NCI-H748 treated with DMSO at 0.1 percent for 48 hours (cell line): ENCODE measurements around the gene TMPRSS11D.

Experiments
- DNase-seq: peaks from one replicate; lab custom pipeline; 2025; lab: John Stamatoyannopoulos, UW

The TMPRSS11D gene

DNA sequence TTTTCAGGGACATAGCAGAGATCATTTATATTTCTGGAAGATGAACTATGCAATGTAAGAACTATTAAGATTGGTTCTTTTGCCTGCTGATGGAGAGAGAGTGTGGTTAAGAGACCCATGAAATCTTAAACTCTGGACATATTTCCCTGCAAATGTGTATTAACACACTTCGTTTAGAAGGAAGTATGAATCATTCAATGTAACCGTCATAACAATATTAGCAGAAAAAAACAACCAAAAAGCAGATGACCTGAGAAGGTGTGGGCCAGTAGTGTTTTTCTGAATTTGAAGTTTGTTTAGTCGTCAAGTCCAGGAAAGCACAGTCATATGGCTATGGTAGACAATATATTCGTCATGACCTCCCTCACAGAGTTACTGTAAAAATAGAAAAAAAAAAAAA lies 2.5 kb upstream of the TMPRSS11D start:
- DNase-seq: no peak

DNA sequence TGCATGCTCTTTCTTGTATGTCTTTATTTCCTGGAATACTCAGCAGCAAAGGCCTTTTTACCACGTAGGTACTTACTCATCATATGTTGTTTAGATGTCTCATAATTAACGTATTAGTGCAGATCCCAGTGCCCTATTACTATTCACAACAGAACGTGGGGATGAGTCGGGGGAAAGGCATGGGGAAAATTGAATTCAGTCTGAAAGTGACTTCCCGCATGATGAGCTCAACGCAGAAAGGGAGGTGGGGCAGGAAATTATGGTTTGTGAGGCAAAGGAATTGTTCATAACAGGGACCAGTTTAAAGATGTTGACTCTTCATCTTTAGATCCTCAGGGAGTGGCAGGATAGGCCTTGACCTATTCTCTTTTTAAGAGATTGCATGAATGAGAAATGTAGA lies 2.0 kb upstream of the TMPRSS11D start:
- DNase-seq: no peak

DNA sequence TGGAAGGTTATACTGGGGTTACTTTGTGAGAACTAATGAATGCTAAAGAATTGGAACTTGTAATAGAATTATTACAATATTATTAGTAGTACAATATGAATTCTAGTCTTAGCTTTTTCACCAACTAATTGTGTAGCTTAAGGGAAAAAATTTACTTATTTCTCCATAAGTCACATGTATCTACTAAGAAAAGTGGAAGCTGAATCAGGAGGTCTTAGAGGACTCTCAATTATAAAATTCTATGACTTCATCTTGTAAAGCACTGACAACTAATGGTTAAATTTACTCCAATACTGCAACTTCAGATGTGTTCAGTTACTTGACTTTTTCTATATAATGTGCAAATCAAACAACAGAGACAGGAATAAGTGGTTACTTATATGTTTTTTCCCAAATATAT lies 899 bp upstream of the TMPRSS11D start:
- DNase-seq: no peak

DNA sequence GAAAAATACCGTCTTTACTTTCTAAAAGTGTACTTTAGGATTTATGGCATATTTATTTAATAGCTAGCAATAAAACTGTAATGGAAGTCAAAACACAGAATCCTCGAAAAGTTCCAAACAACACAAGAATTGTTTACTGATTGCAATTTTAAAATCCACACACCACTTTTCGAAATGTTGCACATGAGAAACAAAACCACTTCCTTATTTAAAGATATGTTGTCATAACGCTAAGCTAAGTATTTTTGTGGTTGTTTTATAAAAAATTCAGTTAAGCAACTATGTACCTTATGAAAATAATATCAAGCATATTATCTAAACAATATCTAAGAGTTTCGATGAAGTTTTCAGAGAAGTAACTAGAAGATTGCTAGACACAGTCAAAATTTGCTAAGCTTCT lies 344 bp downstream of the TMPRSS11D start:
- no peak for DNase-seq

DNA sequence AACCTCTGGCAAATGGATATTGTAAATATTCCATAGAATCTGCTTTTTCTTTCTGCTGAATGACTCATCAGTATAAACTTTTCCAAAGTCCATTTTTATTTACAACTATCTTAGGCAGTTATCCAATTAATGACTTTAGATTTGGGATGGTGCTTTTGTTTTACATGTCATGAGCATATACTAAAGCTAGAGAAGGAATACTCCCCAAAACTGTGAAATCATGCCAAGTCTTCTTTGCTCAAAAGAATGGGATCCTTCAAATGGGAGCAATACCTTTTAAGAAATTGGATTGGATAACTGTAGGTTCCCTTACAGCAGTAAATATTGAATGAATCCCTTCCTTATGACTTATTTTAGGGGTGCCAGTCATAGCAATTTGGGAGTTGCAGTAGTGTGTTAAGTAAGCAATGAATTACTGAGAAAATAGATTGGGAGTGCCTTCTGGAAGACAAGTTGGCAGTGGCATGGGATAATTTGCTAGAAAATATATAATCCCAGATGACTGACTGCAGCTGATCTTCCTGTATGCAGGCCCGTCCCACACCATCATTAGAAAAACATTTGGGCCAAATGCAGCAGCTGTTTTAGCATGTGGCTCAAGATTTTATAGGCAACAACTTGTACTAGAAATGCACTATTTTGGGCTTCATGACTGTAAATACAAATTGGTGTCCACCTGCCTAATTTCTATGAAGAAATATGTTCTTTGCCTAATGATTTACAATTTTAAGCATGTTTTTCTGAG lies 2.8 kb downstream of the TMPRSS11D start:
- no peak for DNase-seq

DNA sequence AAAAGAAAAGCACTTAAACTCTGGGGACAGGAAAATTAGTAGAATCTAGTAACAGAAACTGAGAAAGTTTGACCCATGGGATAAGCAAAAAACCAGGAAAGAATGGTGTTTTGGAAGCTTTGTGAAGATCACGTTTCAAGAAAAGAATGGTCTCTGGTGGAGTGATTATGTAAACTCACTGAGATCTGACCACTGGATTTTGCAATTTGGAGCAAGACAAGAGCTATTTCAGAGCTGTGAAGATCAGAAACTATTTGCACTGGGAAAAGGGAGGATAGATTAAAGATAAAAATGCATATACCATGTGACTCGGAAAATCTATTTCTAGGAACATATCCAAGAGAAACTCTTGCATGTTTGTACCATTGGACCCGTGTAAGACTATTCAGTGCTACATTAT lies 4.3 kb downstream of the TMPRSS11D start:
- no peak for DNase-seq

DNA sequence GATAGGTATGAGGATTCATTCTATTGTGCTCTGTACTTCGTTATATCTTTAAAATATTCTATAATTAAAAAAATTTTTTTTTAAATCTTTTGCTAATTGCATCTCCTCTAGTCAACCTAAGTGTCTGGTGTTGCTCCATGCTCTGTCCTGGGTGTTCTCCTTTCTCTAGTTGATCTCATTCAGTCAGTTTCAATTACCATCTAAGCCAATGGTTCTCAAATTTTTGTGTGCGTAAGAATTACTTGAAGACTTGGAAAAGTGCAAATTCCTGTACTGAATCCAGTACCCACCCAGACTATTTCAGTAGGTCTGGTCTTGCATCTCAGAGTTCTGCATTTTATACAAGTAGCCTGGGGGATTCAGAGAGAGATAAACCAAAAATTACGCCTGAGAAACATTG lies 6.7 kb downstream of the TMPRSS11D start:
- no peak for DNase-seq

DNA sequence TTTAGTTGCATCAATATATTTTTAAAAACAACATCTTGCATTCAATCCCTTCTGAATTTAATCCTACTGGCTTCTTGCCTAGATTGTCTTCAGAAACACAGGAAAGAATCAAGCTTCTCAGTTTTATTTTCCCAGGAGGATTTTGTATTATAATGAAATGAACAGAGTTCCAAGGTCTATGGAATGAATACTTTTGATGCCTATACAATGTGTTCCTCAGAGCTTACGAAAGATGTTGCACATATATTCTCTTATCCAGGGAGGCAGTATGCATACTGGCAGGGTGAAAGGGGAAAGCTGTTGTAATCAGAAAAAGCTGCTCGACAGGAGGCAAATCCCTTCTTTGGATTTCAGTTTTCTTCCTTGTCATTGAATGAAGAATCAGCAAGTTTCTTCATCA lies 8.8 kb downstream of the TMPRSS11D start:
- DNase-seq: no peak

DNA sequence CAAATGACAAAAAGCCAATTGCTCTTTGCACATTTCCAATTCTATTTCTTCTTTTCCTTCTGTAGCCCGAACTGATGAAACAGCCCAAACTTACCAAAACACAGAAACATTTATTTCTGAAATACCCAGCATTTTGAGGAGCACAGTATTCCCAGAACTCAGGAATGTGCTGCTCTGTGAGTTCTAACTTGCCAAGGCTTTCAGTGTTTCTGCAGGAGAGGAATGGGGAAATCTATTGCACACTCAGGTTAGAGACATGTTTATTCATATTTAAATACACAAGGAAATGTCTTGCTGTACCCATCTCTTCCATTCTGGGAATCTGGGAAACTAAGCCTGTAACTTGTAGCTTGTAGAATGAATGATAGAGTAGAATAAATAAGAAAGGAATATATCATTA lies 10.7 kb downstream of the TMPRSS11D start:
- no peak for DNase-seq

DNA sequence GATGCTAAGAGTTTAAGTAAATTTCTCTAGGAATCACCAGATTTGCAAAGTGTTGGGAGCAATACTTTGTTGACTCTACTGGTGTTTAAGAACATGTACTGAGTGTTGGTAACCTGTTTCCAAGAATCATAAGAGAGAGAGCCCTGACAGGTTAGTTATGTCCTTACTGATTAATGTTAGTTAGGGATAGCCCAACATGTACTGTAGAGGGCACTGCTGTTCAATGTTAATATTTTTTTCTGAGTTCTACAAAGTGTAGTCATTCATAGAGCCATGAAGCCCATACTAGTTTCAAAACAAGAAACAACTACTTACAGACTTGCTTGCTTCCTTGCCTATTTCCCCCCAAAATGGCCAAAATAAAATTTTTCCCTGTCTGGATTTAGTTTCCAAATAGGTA lies 11.9 kb downstream of the TMPRSS11D start:
- peak; percentile 26 for DNase-seq

DNA sequence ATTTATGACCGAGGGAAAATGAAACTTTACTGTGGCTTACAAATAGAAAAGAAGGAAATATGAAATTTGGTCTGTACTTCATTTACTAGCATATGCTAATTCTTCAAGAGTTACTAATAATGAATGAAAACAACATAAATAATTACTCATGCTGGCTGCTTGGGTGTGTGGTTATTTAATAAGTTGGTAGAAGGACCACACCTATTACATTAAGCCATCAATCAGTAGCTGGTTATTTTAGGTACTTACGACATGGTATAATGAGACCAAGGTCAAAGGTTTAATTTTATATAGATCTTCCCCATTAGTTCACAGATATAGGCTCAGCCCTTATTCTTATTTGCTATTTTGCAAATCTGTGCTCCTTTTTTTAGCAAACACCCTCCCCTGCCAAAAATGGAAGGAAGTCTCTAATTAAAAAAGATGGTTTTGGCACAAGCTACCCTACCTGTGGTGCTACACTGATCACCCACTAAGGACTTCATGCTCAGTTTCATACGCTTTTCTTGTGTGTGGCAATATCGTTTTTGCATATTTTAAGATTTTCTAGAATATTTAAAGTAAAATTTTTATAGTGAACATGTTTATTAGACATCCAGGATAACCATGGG lies 14.1 kb downstream of the TMPRSS11D start:
- DNase-seq: no peak

DNA sequence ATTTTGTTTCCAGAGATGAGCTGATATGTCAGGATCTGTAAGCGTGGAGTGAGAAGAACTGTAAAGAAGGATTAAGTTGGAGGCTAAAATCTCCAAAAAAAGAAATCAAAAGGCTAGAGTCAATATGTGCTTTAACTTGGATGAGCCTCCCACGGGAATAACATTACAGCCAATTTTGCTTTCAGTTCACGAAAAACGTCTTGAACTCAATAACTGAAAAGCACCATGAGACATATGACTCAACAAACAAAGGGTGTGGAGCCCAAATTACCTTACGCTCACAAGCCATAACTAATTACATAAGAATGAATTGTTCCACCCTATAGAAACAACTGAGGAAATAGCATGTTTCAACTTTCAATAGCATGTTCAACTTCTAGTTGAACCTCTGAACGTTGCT lies 22.3 kb downstream of the TMPRSS11D start:
- DNase-seq: no peak

DNA sequence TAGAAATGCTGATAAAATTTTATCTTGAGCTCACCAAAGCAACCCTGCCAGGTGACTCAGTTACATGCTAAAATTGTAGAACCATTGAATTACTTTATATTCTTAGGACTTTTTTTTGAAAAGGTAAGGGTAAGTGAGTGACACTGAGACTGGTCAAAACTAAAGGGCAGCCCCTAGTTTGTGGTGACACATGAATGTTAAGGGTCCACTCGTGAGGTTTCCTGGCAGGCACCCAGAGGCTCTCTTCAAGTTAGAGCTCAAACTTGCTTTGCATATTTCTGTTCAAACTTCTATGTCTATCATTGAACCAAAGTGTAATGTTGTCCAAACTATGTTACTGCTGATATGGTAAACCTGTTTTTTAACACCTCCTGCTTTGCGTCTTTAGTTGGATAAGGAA lies 30.5 kb downstream of the TMPRSS11D start:
- no peak for DNase-seq

DNA sequence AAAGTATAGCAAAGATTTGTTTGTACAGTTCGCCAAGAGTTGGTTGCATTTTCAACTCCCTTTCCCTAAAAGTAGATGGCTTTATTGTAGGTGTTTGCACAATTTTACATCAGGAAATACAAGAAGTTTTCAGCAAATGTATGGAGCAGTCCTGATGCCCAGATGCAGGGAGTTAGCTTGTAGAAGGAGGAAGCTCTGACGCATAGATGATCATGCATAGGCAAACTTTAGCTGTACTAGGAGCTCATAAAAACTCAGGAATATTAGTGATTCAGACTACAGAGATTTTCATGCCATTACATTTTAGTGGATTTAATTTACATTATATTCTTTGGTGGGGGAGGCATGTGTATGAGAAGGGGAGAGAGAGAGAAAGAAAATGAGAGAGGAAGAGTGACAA lies 62.9 kb downstream of the TMPRSS11D start:
- DNase-seq: no peak

DNA sequence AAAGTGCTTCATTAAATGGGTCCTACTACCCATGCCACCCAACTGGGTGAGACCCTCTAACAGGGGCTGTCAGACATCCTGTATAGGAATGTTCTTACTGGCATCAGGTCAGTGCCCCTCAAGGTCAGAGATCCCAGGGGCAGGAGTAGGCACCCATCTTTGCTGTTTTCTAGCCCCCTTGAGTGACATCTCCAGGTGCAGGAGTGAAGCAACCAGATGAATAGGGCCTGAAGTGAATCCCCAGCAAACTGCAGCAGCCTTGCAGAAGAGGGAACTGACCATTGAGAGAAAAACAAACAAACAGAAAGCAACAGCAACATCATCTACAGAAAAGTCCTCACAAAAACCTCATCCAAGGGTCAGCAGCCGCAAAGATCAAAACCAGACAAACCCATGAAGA lies 73.8 kb downstream of the TMPRSS11D start:
- DNase-seq: no peak

DNA sequence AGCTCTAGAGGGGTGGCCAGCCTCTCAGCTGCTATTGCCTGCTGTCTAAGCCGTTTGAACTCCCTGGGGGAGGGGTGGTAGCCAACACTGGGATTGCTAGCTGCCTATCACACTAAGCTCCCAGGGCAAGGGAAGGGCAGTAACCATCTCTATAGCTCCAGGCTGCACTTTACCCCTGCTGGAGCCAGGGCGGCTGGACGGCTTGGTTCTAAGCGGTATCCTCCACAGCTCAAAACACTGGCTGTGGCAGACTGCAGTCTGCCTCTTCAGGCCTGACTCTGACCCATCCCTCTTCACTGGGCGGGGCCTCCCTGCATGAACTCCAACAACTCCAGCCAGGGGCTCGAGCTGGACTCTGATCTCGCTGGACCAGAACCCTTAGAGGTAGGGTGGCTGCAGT lies 74.3 kb downstream of the TMPRSS11D start:
- no peak for DNase-seq

DNA sequence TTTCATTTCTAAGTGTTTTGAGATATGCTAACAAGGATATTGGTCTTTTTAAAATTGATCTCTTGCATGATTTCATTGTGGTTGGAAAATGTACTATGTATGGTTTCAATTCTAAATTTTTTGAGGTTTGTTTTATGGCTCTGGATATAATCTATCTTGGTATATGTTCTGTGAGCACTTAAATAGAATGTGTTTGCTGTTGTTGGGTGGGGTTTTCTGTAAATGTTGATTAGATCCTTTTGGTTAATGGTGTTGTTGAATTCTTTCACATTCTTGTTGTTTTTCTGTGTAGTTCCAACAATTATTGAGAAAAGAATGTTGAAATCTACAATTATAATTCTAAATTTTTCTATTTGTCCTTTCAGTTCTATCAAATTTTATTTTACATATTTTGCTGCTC lies 87.0 kb downstream of the TMPRSS11D start:
- no peak for DNase-seq

DNA sequence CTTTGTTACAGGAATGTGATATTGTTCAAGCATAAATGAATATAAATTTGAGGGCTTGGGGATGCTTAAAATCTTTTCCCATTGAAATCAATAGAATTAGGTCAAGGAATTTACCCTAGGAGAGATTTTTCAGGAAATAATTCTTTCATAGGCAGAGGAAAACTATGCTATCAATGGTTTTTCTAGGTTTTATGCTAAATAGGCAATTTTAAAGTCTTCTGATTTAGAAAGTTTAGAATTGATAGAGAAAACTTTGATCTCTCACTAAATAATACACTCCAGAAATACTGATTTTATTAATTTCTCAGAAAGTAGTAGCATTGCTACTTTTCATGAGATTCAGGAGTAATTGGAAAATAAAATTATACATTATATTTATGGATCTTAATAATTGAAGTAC lies 93.1 kb downstream of the TMPRSS11D start:
- no peak for DNase-seq

DNA sequence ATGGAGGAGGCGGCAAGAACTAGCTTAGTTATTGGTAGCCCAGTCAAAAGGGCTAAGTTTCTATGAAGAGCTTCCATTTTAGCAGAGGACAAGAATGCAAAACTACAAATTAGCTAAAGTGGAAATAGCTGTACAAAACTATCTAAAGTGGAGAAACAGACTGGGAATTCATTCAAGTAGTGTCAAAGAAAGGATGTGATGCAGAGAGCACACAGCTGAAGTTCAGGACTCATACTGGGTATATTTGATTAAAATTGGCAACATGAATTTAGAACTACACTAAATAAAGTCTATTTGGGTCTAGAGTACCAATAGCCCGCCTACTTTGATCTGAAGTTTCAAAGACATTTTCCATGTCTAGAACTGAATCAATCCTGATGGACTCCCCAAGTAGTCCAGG lies 96.5 kb downstream of the TMPRSS11D start:
- DNase-seq: no peak

DNA sequence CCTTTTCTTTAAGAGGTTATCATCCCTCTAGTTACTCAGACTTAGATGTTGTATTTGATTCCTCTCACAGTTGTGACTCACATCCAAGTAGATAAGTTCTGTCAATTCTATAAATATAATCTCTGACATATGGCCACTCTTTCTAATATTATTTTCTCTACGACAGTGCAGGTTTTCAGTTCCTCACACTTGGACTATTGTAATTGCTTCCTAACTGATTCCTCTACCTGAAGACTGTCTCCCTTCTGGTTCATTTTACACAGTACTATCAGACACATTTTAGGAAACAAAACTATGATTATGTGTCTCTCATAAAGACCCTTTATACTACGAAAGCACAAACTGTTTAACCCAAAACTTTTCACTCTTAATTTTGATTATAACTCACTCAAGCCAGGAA lies 98.3 kb downstream of the TMPRSS11D start:
- DNase-seq: no peak

DNA sequence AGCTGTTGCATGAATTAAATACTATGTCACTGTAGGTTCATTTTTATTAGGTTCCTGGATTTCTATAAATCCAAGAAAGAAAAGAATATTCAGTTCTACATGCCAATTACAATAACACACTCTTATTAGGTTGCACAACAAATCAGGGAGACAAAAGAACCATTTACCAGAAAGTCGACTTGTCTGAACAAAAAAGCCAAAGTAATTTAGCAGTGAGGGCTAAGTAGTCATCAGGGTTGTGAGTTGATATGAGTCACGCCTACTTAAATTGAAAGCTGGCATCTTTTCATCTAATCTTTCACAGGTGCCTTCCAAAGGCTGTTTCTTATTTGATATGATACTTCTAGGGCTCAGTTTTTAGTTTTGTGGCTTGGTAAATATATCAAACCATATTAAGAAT lies 104.2 kb downstream of the TMPRSS11D start:
- no peak for DNase-seq

DNA sequence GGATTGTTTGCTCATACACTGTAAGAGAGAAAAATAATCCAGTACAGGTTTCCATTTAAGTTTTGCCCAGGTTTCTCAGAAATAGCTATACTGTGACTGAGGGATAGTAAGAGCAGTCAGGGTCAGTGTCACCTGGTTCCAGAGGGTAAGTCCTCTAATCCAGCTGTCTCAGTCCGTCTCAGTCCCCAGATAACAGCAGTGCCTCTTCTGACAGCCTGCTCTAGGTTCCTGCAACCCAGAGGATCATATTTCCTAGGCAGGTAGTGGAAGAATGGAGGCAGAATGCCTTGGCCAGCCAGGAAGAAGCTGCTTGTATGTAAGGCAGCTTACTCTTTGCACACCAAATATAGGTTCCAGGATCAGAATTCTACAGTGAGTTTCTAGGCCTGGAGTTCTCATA lies 107.1 kb downstream of the TMPRSS11D start:
- DNase-seq: no peak
